GM20000 (cell line): ENCODE results near the gene ITPR3.

Experiments used
- DNase-seq: peaks from one replicate; pipeline ENCODE4 v3.0.0; 2012; ENCODE audit warnings: low spot score
- CTCF ChIP-seq: IDR thresholded peaks from 2 replicates; pipeline ENCODE4 v1.5.1; 2012; ENCODE audit warnings: mild to moderate bottlenecking, control low read depth; ENCODE audit errors: extremely low read depth, missing control alignments

ITPR3 gene

GRCh38 chr6:33619166-33619840 lies 1.8 kb upstream of the ITPR3 start:
- DNase-seq = no peak
- no peak for TF ChIP-seq CTCF

DNA sequence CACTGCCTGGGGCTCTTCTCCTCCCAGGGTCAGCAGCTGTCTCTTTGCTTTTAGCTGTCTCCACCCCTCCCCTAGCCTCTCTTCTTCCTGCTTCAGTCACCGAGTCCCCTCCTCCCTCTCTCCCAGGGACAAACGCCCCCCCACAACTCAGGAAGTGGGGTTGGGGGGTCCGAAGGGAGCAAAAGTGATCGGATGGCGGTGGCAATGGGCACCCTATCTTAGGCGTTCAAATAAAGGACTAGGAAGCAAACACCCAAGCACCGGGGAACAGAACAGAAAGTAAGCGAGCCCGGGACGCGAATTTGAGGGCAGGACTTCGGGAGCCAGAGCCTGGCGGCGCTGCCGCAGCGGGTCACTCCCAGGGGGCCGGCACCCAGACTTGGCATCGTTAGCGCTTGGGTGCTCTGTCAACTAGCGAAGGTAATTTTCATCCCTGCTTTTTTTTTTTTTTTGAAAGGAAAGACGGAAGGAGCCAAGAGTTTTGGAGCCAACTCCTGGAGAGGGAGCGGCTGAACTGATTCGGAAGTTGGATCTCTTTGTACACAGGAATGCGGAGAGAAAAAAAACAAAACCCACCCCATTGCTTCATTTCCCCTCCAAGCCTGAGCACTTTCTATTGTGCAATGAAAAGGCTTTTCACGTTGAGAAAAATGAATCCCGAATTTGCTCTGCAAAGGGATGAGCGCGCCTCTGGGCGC lies 815 bp upstream of the ITPR3 start:
- no peak for TF ChIP-seq CTCF
- peak; percentile 58 for DNase-seq

GRCh38 chr6:33621711-33622388 lies 728 bp downstream of the ITPR3 start:
- TF ChIP-seq CTCF = no peak
- peak; percentile 67 for DNase-seq

GRCh38 chr6:33622456-33623431 lies 1.6 kb downstream of the ITPR3 start:
- peak; percentile 69 for DNase-seq
- no peak for TF ChIP-seq CTCF

DNA sequence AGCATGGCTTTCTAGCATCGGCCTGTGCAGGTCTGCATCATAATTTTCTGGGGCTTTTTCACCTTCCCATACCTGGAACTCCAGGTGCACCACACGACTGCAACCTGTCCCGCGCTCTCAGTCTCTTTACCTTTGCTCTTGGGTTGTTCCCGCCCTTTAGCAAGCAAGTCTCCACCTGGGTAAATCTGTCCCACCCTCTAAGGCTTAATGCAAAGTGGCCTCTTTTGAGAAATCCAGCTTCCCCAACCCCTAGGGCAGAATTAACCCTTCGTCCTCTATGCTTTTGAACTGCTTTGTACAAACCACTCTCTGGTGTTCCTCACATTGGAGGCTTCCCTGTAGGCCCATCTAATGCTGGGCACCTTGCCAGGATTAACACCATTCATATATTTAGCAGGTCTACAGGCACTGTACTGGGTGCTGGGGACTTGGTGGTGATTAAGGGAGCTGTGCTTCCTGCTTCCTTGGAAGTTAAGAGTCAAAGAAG lies 2.8 kb downstream of the ITPR3 start:
- no peak for TF ChIP-seq CTCF
- no peak for DNase-seq

GRCh38 chr6:33624856-33625255 lies 3.7 kb downstream of the ITPR3 start:
- no peak for TF ChIP-seq CTCF

More at GRCh38 chr6:33624856-33625255, 3.7 kb downstream of the ITPR3 start:
- no peak for DNase-seq
